AML-193 (cell line): ENCODE results near the gene CPSF4L.

Experiments used
- DNase-seq, 2 experiments: peaks; one replicate each; lab custom pipeline; 2025; lab: John Stamatoyannopoulos, UW

Gene CPSF4L

GRCh38 chr17:73203135-73203787, 58.4 kb downstream of the CPSF4L start:
- DNase-seq, result no peak

GRCh38 chr17:73201215-73202069, 60.2 kb downstream of the CPSF4L start:
- no peak for DNase-seq

- no peak for DNase-seq
Observed at GRCh38 chr17:73200476-73200875, 61.2 kb downstream of the CPSF4L start.

- DNase-seq, result no peak
Observed at GRCh38 chr17:73199751-73200317, 61.8 kb downstream of the CPSF4L start.

GRCh38 chr17:73198930-73199260, 62.8 kb downstream of the CPSF4L start:
- no peak for DNase-seq
